K562 (cell line): ENCODE data around the gene BTBD10. TPM values are rescaled to one million over a fixed set of nuclear protein-coding genes. Genes with fewer than 3 reads are reported as not detected.
"Not testable (repeated sequence)": the region's sequence is repeated elsewhere in the genome, so short reads cannot be mapped to it uniquely, and the experiment has no call there.

ENCODE experiments used
- ATAC-seq: fragments of 200-7000 bp; cut with Tn5 transposase; 3 replicates; pipeline ENCODE4 v1.9.1; 2020; ENCODE audit warnings: moderate library complexity
- BruUV-seq: library from RNA; stranded (reverse); fragments of 400-500 nt; replicated peaks from 2 replicates; lab custom pipeline; 2021; lab: Mats Ljungman, UMichigan
- CTCF ChIA-PET: fragments of 300-600 bp; formaldehyde crosslinking; extraction: SDS; loops from one replicate; lab custom pipeline; 2021; ENCODE audit warnings: low intra/inter-chr PET ratio; lab: Yijun Ruan, JAX
- POLR2A ChIA-PET: fragments of 300-600, 350-650 bp; sonication (Branson Sonifier 250); formaldehyde crosslinking; extraction: SDS; loops from one replicate; lab custom pipeline; 2021; ENCODE audit warnings: antibody characterized with exemption, inconsistent platforms; lab: Yijun Ruan, JAX
- DNase-seq, 4 experiments: peaks; one replicate each; pipeline versions ENCODE4 v3.0.0 to v3.0.0-alpha.2; 2011 to 2018; ENCODE audit warnings: low spot score in 3 of 4, mixed read lengths in 3 of 4; ENCODE audit errors: extremely low read depth in 1 of 4
- FAIRE-seq: peaks from 2 replicates; lab custom pipeline; 2011; peaks lifted over from hg19 to GRCh38; lab: Jason Lieb, UNC
- H2AFZ ChIP-seq: 2 replicates; pipeline ENCODE4 v1.6.0; 2011; ENCODE audit warnings: low read depth, low read length, control low read depth, inconsistent platforms
- H3K27ac ChIP-seq: fragments of 200-600 bp; 3 replicates; pipeline ENCODE4 v1.8.0; 2011; ENCODE audit warnings: low read depth, mild to moderate bottlenecking, control low read depth, inconsistent platforms, low read length, moderate library complexity, mixed read lengths; ENCODE audit errors: extremely low read depth
- H3K27me3 ChIP-seq, 2 experiments: fragments of 300-600 bp in 1 of 2; 2 replicates in 1 of 2; 3 replicates in 1 of 2; pipeline versions ENCODE4 v1.6.0 to v1.8.0; 2011; ENCODE audit warnings: inconsistent platforms in 2 of 2, low read length in 2 of 2, mild to moderate bottlenecking in 1 of 2, mixed read lengths in 1 of 2, moderate library complexity in 1 of 2; ENCODE audit not compliant: control insufficient read depth in 2 of 2, insufficient read depth in 2 of 2
- H3K36me3 ChIP-seq: fragments of 300-600 bp; 3 replicates; pipeline ENCODE4 v1.8.0; 2011; ENCODE audit warnings: mild to moderate bottlenecking, low read length, inconsistent platforms; ENCODE audit not compliant: control insufficient read depth, insufficient read depth
- H3K4me1 ChIP-seq, 2 experiments: fragments of 200-600 bp in 1 of 2; replicated peaks in 1 of 2; 2 replicates in 1 of 2; 3 replicates in 1 of 2; pipeline versions ENCODE4 v1.5.1 to v1.8.0; 2011; ENCODE audit warnings: inconsistent platforms in 2 of 2, low read length in 2 of 2, mild to moderate bottlenecking in 1 of 2, mixed read lengths in 1 of 2, moderate library complexity in 1 of 2; ENCODE audit not compliant: control insufficient read depth in 2 of 2, insufficient read depth in 2 of 2
- H3K4me2 ChIP-seq: 2 replicates; pipeline ENCODE4 v1.6.1; 2011; ENCODE audit warnings: low read length, control low read depth, inconsistent platforms, mixed read lengths; ENCODE audit not compliant: insufficient read depth
- H3K4me3 ChIP-seq: fragments of 200-600 bp; sonication (generic), shearing (Covaris generic); 2 replicates; pipeline ENCODE4 v1.5.1; 2016; ENCODE audit warnings: control low read depth, inconsistent platforms
- H3K79me2 ChIP-seq: fragments of 200-600 bp; 3 replicates; pipeline ENCODE4 v1.8.0; 2011; ENCODE audit warnings: low read length, inconsistent platforms; ENCODE audit not compliant: control insufficient read depth, insufficient read depth
- H3K9ac ChIP-seq, 2 experiments: 2 replicates each; pipeline versions ENCODE4 v1.6.0 to v1.6.1; 2011; ENCODE audit warnings: low read depth in 2 of 2, low read length in 2 of 2, control low read depth in 1 of 2, inconsistent platforms in 1 of 2, mild to moderate bottlenecking in 1 of 2, mixed read lengths in 1 of 2; ENCODE audit not compliant: insufficient read depth in 1 of 2
- H3K9me1 ChIP-seq: one replicate; pipeline ENCODE4 v1.6.0; 2011; ENCODE audit warnings: inconsistent platforms, mild to moderate bottlenecking, low read length, moderate library complexity; ENCODE audit not compliant: control insufficient read depth, insufficient read depth
- H3K9me3 ChIP-seq: replicated peaks from 2 replicates; pipeline ENCODE4 v1.5.1; 2011; ENCODE audit warnings: low read depth, low read length, inconsistent platforms; ENCODE audit not compliant: control insufficient read depth, insufficient read depth
- H4K20me1 ChIP-seq: replicated peaks from 2 replicates; pipeline ENCODE4 v1.6.1; 2011; ENCODE audit warnings: low read length, inconsistent platforms, mixed read lengths; ENCODE audit not compliant: control insufficient read depth, insufficient read depth
- ARHGAP35 ChIP-seq: fragments of 450-650 bp; IDR thresholded peaks from 2 replicates; pipeline ENCODE4 v1.6.1; 2018; ENCODE audit not compliant: partially characterized antibody
- HNRNPK ChIP-seq: fragments of 200-400 bp; formaldehyde crosslinking; IDR thresholded peaks from one replicate; pipeline ENCODE4 v1.6.1; 2018; ENCODE audit warnings: mild to moderate bottlenecking, low read depth, low read length; ENCODE audit not compliant: poor library complexity, severe bottlenecking
- NFIX ChIP-seq: fragments of 250-450 bp; sonication (Bioruptor Pico); IDR thresholded peaks from 2 replicates; pipeline ENCODE4 v1.4.0; 2020; ENCODE audit warnings: low read depth, mild to moderate bottlenecking, moderate library complexity
- ZBTB8A ChIP-seq: fragments of 450-650 bp; IDR thresholded peaks from 2 replicates; pipeline ENCODE4 v1.6.1; 2018; ENCODE audit warnings: mild to moderate bottlenecking, moderate library complexity; ENCODE audit not compliant: partially characterized antibody
- ZNF354B ChIP-seq: fragments of 250-450 bp; sonication (Bioruptor Pico); IDR thresholded peaks from 2 replicates; pipeline ENCODE4 v1.4.0; 2020
- ZNF507 ChIP-seq: conservative IDR thresholded peaks from 2 replicates; pipeline ENCODE4 v1.6.1; 2017; ENCODE audit warnings: missing genetic modification characterization, missing compliant biosample characterization
- in situ Hi-C: fragments of 300-500 bp; cut with MboI; formaldehyde crosslinking; loops from 4 replicates; pipeline ENCODE4 v1.15.0; 2018; ENCODE audit warnings: inconsistent platforms, mixed read lengths
- intact Hi-C: fragments of 100-400 bp; cut with micrococcal nuclease; formaldehyde crosslinking; loops from 2 replicates; pipeline ENCODE4 v1.14.2; 2022
- polyA plus RNA-seq, 8 experiments: library from polyadenylated mRNA; depleted of rRNA in 4 of 8; stranded (reverse) in 5 of 8; unstranded in 3 of 8; fragments of >200 nt; fragmentation: Nextera tagmentation in 2 of 8; fragmentation: Illumina TruSeq in 1 of 8; extraction: Ambion mirVana in 2 of 8; extraction: Trizol in 1 of 8; gene quantifications; 2 replicates each; pipeline versions ENCODE4 v1.2.1 to v1.2.3, GENCODE V29; 2011 to 2014; ENCODE audit warnings: inconsistent platforms in 1 of 8, missing spikeins in 1 of 8
- total RNA-seq, 7 experiments: library from RNA; depleted of rRNA in 6 of 7; stranded (reverse); fragments of >200 nt in 6 of 7; fragmentation: Illumina TruSeq in 2 of 7; extraction: Trizol in 2 of 7; gene quantifications; 2 replicates each; pipeline versions ENCODE4 v1.2.1 to v1.2.3, GENCODE V29; 2011 to 2021; ENCODE audit warnings: low replicate concordance in 1 of 7

The BTBD10 gene
- total and polyA plus RNA-seq, 9 of the 15 experiments (the other 6 are each of a cell fraction or from before 2014, with no cell fraction given), result 11.6 to 22.8 (median 16.3) TPM

GRCh38 chr11:13405220-13405619 is 57.8 kb downstream of the BTBD10 start (continued):
- no peak for TF ChIP-seq ARHGAP35
- TF ChIP-seq HNRNPK, result no peak
- no peak for TF ChIP-seq NFIX (CRISPR knock-in tag)
- TF ChIP-seq ZBTB8A, result no peak

- H3K36me3 ChIP-seq, in situ Hi-C loops, intact Hi-C loops, H3K9me1 ChIP-seq, H2AFZ ChIP-seq, BruUV-seq, H3K27me3 ChIP-seq, DNase-seq, CTCF ChIA-PET, H4K20me1 ChIP-seq, H3K4me2 ChIP-seq, H3K79me2 ChIP-seq, ATAC-seq, H3K9me3 ChIP-seq, H3K27ac ChIP-seq, H3K4me1 ChIP-seq, H3K4me3 ChIP-seq, POLR2A ChIA-PET, H3K9ac ChIP-seq, FAIRE-seq: not testable (repeated sequence)
- peak; percentile 92 for TF ChIP-seq ZNF507 (tag)
- TF ChIP-seq ZNF354B (CRISPR knock-in tag), result 0 out of 2 replicates have a peak, but pooled peaks have one; percentile 41
Observed at GRCh38 chr11:13398335-13398734, 64.7 kb downstream of the BTBD10 start.
